OCI-LY3 (cell line): ENCODE data around the gene EIF2A.

Experiments used
- CTCF ChIP-seq: fragments of 200-600, 300-600 bp; sonication (generic); IDR thresholded peaks from 2 replicates; pipeline ENCODE4 v1.5.1; 2014; ENCODE audit warnings: antibody characterized with exemption, low read length, low read depth
- EZH2phosphoT487 ChIP-seq: fragments of 200-600 bp; shearing (Covaris generic); IDR thresholded peaks from 2 replicates; pipeline ENCODE4 v1.6.1; 2018; ENCODE audit warnings: antibody characterized with exemption, mixed run types, low read depth

GRCh38 chr3:150527464-150528255, 18.9 kb upstream of the EIF2A start:
- TF ChIP-seq CTCF = no peak
- TF ChIP-seq EZH2phosphoT487 = no peak
